Measurements from ENCODE around the gene DNAJC10.

The DNAJC10 gene

DNA sequence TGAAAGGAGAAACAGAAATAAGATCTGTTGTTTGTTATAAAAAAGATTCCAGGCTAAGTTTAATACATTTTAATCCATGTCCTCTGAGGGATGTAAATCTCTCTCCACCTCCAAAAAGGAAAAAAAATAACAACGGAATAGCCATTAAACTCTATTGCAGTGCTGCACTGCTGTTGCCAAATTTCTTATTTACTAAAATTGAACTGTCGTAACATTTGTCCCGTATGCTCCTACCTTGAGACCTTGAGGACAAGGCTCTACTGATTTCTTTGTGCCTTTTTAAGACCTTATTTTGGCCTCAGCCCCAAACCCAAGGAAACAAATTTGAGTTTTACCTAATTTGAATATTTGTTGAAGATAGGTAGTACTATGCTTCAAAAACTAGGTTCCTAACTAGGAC, 94.0 kb downstream of the DNAJC10 start:
- Histone ChIP-seq H3K9ac (ENCODE audit: low read length) (no peak overlapping the region), H3K4me1 (ENCODE audit: control insufficient read depth, insufficient read depth, low read length) (no peaks in the 10 kb centered on the region), H3K9me3 (ENCODE audit: control insufficient read depth, low read length) (no peaks in the 10 kb centered on the region)

DNA sequence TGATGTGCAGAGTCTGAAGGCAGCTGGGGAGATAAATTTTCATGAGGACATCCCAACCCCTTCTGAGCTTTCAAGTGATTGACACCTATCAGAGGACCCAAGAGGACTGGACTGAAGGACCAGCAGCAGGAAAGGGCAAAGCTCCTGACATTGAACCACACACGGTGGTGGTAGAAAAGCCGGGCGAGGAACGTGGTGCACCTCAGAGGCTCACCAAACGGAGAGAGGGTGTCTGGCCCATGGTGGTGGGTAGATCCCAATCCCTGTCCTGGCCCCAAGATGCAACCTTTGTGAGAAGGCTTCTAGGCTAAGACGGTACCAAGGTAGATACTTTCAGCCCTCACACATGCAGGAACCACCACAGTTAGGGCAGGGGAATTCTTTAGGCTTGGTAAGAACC, 98.3 kb downstream of the DNAJC10 start:
- Histone ChIP-seq H3K36me3 (ENCODE audit: control insufficient read depth, insufficient read depth, low read length) (no peaks in the 10 kb centered on the region), H3K9ac (ENCODE audit: low read length) (no peak overlapping the region), H3K4me1 (ENCODE audit: control insufficient read depth, insufficient read depth, low read length) (no peaks in the 10 kb centered on the region), H3K9me3 (ENCODE audit: control insufficient read depth, low read length) (no peaks in the 10 kb centered on the region), H3K27me3 (ENCODE audit: control insufficient read depth, insufficient read depth, low read length) (no peaks in the 10 kb centered on the region), H3K4me3 (ENCODE audit: low read length) (no peak overlapping the region)

More for the DNA sequence above, 94.0 kb downstream of the DNAJC10 start:
- no peaks in the 10 kb centered on the region for H3K27me3 ChIP-seq (ENCODE audit: control insufficient read depth, insufficient read depth, low read length)
- no peaks in the 10 kb centered on the region for H3K36me3 ChIP-seq (ENCODE audit: control insufficient read depth, insufficient read depth, low read length)
- no peak overlapping the region for H3K4me3 ChIP-seq (ENCODE audit: low read length)

DNA sequence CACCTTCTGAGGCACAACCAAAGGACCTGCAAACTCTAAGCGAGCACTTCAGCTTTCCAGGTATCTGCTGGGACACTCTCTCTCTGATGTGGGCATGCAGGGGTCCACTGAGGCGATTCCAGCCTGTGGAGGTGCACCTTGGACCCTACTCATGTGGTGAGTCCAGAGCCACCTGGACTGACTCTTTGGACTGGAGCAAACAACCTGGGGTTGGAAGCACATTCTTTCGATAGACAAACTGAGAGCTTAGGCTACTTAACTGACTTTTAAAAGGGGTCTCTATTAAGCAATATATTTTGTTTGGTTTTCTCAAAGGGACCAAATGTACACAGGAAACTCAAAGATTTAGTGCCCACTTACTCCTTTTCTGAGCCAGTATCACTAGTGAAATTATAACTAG, 98.7 kb downstream of the DNAJC10 start:
- no peak overlapping the region for H3K9ac ChIP-seq (ENCODE audit: low read length)
- H3K27me3 ChIP-seq (ENCODE audit: control insufficient read depth, insufficient read depth, low read length), result no peaks in the 10 kb centered on the region
- H3K4me3 ChIP-seq (ENCODE audit: low read length), result no peak overlapping the region
- H3K9me3 ChIP-seq (ENCODE audit: control insufficient read depth, low read length), result no peaks in the 10 kb centered on the region
- no peaks in the 10 kb centered on the region for H3K36me3 ChIP-seq (ENCODE audit: control insufficient read depth, insufficient read depth, low read length)
- H3K4me1 ChIP-seq (ENCODE audit: control insufficient read depth, insufficient read depth, low read length), result no peaks in the 10 kb centered on the region

DNA sequence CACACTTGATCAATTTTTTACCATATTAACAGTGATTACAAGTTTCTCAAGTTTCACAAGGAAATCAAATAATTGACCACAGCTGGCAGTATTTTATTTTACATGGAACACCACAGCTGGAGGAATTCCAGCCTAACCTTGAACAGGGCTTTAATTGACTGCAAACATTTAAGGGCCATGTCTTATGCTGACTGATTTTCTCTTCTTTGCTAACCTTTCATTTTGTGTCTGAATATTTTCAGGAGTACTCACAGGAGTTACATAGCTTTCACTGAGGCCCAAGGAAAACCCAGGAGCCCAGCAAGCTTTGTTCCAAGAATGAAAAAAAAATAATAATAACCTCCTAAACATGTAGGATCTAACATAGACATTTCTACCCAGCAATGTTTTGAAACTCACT, 100.8 kb downstream of the DNAJC10 start:
- Histone ChIP-seq H3K9me3 (ENCODE audit: control insufficient read depth, low read length) (no peaks in the 10 kb centered on the region), H3K4me3 (ENCODE audit: low read length) (no peak overlapping the region), H3K27me3 (ENCODE audit: control insufficient read depth, insufficient read depth, low read length) (no peaks in the 10 kb centered on the region), H3K9ac (ENCODE audit: low read length) (no peak overlapping the region), H3K36me3 (ENCODE audit: control insufficient read depth, insufficient read depth, low read length) (no peaks in the 10 kb centered on the region), H3K4me1 (ENCODE audit: control insufficient read depth, insufficient read depth, low read length) (no peaks in the 10 kb centered on the region)

DNA sequence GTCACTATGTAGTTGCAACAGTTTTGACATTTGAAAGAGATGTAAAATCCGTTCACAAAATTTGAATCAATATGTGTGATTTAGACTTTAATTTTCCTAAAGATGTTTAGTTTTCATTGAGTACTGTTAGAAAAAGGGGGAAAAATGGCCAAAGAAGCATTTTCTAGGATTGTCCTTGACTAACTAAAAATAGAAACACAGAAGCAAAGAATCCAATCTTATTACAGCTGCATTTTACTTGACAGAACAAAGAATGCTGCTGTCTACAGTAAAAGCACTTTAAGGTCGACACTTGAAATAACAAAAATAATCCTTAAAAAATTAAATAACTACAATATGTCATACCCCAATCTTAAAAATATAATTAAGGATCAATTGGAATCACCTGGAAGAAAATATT, 101.5 kb downstream of the DNAJC10 start:
- no peaks in the 10 kb centered on the region for H3K27me3 ChIP-seq (ENCODE audit: control insufficient read depth, insufficient read depth, low read length)
- peaks cover 3% of the 10 kb centered on the region for H3K4me1 ChIP-seq (ENCODE audit: control insufficient read depth, insufficient read depth, low read length)

DNA sequence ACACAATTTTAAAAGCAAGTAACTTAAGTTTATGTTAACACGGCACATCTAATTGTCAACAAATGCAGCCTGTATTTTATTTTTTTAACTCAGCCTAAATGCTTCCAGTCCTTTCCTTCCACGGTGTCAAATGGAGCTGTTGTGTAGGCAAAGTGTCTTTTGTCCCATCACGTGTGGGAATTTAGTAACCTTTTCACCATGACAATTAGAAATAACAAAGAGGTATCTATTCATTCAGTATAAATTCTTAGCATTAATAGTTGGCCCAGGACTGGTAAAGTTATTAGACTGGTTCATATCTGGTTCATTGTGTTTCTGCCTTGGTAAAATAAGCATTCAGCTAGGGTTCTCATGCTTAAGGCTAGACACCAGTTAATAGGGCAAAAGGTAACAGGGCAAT, 102.4 kb downstream of the DNAJC10 start:
- no peak overlapping the region for H3K4me3 ChIP-seq (ENCODE audit: low read length)
- H3K36me3 ChIP-seq (ENCODE audit: control insufficient read depth, insufficient read depth, low read length), result no peaks in the 10 kb centered on the region
- H3K9ac ChIP-seq (ENCODE audit: low read length), result no peak overlapping the region
- H3K27me3 ChIP-seq (ENCODE audit: control insufficient read depth, insufficient read depth, low read length), result no peaks in the 10 kb centered on the region
- no peaks in the 10 kb centered on the region for H3K9me3 ChIP-seq (ENCODE audit: control insufficient read depth, low read length)
- peaks cover 9% of the 10 kb centered on the region for H3K4me1 ChIP-seq (ENCODE audit: control insufficient read depth, insufficient read depth, low read length)

More for the DNA sequence above, 101.5 kb downstream of the DNAJC10 start:
- Histone ChIP-seq H3K9me3 (ENCODE audit: control insufficient read depth, low read length) (no peaks in the 10 kb centered on the region), H3K4me3 (ENCODE audit: low read length) (no peak overlapping the region), H3K36me3 (ENCODE audit: control insufficient read depth, insufficient read depth, low read length) (no peaks in the 10 kb centered on the region), H3K9ac (ENCODE audit: low read length) (no peak overlapping the region)

DNA sequence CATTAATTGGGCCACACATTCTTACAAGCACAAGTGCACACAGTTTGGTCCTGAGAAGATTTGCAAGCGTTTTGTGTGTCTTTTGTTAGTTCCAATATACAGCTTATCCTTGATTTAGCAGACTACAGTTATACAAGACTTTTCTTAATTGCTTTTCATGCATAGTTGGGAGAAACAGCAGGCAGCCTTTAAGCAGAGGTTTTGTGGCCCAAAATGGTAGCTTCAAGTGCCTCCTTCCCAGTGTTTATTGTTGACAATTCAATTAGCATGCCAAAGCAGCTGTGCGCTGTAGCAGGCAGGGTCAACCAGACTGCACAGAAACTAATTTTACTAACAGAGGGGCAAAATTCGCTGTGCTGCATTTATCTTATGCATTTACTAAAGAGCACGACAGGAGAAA, 102.9 kb downstream of the DNAJC10 start:
- H3K4me1 ChIP-seq (ENCODE audit: control insufficient read depth, insufficient read depth, low read length), result peaks cover 13% of the 10 kb centered on the region
- H3K9me3 ChIP-seq (ENCODE audit: control insufficient read depth, low read length), result no peaks in the 10 kb centered on the region
- no peak overlapping the region for H3K4me3 ChIP-seq (ENCODE audit: low read length)
- H3K36me3 ChIP-seq (ENCODE audit: control insufficient read depth, insufficient read depth, low read length), result no peaks in the 10 kb centered on the region
- H3K9ac ChIP-seq (ENCODE audit: low read length), result no peak overlapping the region
- no peaks in the 10 kb centered on the region for H3K27me3 ChIP-seq (ENCODE audit: control insufficient read depth, insufficient read depth, low read length)

DNA sequence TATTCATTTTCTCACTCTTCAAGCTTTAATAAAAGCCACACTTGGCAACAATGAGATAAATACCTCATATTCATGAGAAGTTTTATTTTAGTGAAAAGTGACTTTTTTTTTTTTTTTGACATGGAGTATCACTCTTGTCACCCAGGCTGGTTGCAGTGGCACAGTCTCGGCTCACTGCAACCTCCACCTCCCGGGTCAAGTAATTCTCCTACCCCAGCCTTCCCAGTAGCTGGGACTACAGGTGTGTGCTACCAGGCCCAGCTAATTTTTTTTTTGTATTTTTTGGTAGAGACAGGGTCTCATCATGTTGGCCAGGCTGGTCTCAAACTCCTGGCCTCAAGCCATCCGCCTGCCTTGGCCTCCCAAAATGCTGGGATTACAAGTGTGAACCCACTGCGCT, 103.4 kb downstream of the DNAJC10 start:
- no peaks in the 10 kb centered on the region for H3K36me3 ChIP-seq (ENCODE audit: control insufficient read depth, insufficient read depth, low read length)
- no peak overlapping the region for H3K4me3 ChIP-seq (ENCODE audit: low read length)
- H3K9ac ChIP-seq (ENCODE audit: low read length), result no peak overlapping the region
- no peaks in the 10 kb centered on the region for H3K27me3 ChIP-seq (ENCODE audit: control insufficient read depth, insufficient read depth, low read length)
- peaks cover 18% of the 10 kb centered on the region for H3K4me1 ChIP-seq (ENCODE audit: control insufficient read depth, insufficient read depth, low read length)
- no peaks in the 10 kb centered on the region for H3K9me3 ChIP-seq (ENCODE audit: control insufficient read depth, low read length)

DNA sequence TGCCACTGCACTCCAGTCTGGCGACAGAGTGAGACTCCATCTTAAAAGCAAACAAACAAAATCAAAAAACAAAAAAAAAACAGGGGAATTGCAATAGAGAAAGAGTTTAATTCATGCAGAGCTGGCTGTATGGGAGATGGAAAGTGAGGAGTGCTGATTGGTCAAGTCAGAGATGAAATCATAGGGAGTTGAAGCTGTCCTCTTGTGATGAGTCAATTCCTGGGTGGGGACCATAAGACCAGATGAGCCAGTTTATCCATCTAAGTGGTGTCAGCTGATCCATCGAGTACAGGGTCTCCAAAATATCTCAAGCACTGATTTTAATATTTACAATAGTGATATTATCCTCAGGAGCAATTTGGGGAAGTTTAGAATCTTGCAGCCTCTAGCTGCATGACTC, 105.1 kb downstream of the DNAJC10 start:
- H3K9me3 ChIP-seq (ENCODE audit: control insufficient read depth, low read length), result no peaks in the 10 kb centered on the region
- no peak overlapping the region for H3K9ac ChIP-seq (ENCODE audit: low read length)
- peaks cover 33% of the 10 kb centered on the region for H3K4me1 ChIP-seq (ENCODE audit: control insufficient read depth, insufficient read depth, low read length)

DNA sequence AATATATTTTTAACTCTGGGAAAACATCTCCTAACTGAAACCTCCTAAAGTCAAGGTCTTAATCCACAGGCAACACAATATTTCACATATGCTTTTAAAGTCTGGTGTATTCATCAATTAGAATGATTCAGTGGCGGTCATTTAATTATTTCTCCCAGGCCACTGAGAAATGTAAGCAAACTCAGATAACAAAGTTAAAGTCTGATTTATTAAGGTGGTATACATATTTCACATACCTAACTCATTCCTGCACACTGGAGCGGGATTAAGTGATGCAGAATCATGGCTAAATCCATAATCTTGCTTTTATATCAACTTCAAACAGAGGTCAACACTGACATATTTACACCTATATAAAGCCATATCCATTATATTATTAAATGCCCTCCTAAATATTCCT, 106.7 kb downstream of the DNAJC10 start:
- no peaks in the 10 kb centered on the region for H3K27me3 ChIP-seq (ENCODE audit: control insufficient read depth, insufficient read depth, low read length)
- H3K36me3 ChIP-seq (ENCODE audit: control insufficient read depth, insufficient read depth, low read length), result no peaks in the 10 kb centered on the region
- peaks cover 36% of the 10 kb centered on the region for H3K4me1 ChIP-seq (ENCODE audit: control insufficient read depth, insufficient read depth, low read length)
- H3K9me3 ChIP-seq (ENCODE audit: control insufficient read depth, low read length), result no peaks in the 10 kb centered on the region
- no peak overlapping the region for H3K9ac ChIP-seq (ENCODE audit: low read length)
- no peak overlapping the region for H3K4me3 ChIP-seq (ENCODE audit: low read length)

More for the DNA sequence above, 105.1 kb downstream of the DNAJC10 start:
- H3K27me3 ChIP-seq (ENCODE audit: control insufficient read depth, insufficient read depth, low read length), result no peaks in the 10 kb centered on the region
- H3K36me3 ChIP-seq (ENCODE audit: control insufficient read depth, insufficient read depth, low read length), result no peaks in the 10 kb centered on the region
- H3K4me3 ChIP-seq (ENCODE audit: low read length), result no peak overlapping the region

DNA sequence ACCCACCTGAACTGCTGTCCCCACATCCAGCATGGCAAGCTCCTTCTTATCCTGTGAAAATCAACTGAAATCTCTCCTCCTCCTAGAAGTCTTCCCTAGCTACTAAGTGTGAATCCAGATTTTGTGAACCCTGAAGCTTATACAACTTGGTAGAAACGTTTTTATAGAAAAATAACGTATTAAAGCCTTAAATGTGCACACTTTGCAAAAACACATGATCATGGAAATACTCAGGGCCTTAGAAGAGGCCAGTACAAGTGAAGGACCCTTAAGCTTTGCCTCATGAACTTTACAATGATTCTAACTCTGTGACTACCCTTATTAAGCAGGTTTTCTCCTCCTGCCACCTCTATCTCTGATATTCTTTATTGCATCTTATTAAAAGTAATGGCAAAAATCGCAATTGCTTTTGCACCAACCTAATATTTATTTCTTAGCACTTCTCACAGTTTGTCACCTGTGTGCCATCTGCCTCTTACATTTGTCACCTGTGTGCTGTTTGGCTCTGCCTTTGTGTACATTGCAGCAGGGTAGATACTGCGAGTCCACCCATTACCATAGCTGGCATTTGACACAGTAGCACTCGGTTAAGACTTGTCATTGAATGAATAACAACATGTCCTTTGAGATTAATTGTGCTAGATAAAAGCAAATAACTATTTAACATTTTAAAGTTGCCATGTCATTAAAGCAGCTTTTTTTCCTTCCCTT, 108.2 kb downstream of the DNAJC10 start:
- H3K27me3 ChIP-seq (ENCODE audit: control insufficient read depth, insufficient read depth, low read length), result no peaks in the 10 kb centered on the region
- H3K9me3 ChIP-seq (ENCODE audit: control insufficient read depth, low read length), result no peaks in the 10 kb centered on the region
- H3K36me3 ChIP-seq (ENCODE audit: control insufficient read depth, insufficient read depth, low read length), result no peaks in the 10 kb centered on the region
- no peak overlapping the region for H3K4me3 ChIP-seq (ENCODE audit: low read length)
- H3K9ac ChIP-seq (ENCODE audit: low read length), result peak overlapping the region; percentile 9
- H3K4me1 ChIP-seq (ENCODE audit: control insufficient read depth, insufficient read depth, low read length), result peaks cover 36% of the 10 kb centered on the region

DNA sequence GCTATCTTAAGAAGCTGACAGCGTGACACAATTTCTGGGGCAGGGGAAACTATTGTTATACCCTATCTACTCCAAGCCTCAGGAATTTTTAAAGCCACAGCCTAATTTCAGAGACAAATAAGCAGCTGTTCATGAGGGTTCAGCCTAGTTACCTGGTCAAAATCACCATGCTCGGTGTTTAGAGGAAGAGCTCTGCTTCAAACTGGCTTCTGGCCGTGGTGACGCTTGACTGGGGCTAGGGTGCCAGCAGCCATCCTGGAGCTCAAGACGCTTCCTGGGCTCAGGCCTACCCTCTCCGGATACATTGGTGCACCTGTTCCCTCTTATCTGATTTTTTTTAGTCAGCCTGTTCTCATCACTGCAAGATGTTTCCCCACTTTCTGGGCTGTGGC, 108.7 kb downstream of the DNAJC10 start:
- Histone ChIP-seq H3K9me3 (ENCODE audit: control insufficient read depth, low read length) (no peaks in the 10 kb centered on the region), H3K36me3 (ENCODE audit: control insufficient read depth, insufficient read depth, low read length) (no peaks in the 10 kb centered on the region), H3K9ac (ENCODE audit: low read length) (peak overlapping the region; percentile 9), H3K4me1 (ENCODE audit: control insufficient read depth, insufficient read depth, low read length) (peaks cover 36% of the 10 kb centered on the region), H3K27me3 (ENCODE audit: control insufficient read depth, insufficient read depth, low read length) (no peaks in the 10 kb centered on the region), H3K4me3 (ENCODE audit: low read length) (no peak overlapping the region)

DNA sequence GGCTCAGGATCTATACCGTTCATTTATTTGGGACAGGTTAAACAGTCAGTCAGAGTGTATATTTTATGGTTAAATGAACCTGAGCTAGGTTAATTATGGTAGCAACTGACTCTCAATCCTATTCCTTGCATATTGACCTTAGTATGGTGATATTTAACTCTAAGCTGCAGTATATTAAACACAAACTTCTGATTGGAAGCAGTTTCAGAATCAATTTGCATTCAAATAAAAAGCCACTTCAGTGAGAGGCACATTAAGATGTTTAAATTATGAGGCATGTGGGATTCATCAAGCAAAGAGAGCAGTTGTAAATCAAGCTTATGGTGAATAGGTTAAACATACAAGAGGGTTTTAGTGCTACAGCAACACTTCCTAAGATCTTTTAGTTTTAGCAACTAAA, 110.0 kb downstream of the DNAJC10 start:
- Histone ChIP-seq H3K36me3 (ENCODE audit: control insufficient read depth, insufficient read depth, low read length) (no peaks in the 10 kb centered on the region), H3K9ac (ENCODE audit: low read length) (no peak overlapping the region), H3K4me1 (ENCODE audit: control insufficient read depth, insufficient read depth, low read length) (peaks cover 36% of the 10 kb centered on the region), H3K27me3 (ENCODE audit: control insufficient read depth, insufficient read depth, low read length) (no peaks in the 10 kb centered on the region), H3K4me3 (ENCODE audit: low read length) (no peak overlapping the region), H3K9me3 (ENCODE audit: control insufficient read depth, low read length) (no peaks in the 10 kb centered on the region)

All from mucosa of stomach (tissue), 1 donor.